ENCODE data around the gene FADS2.

GRCh38 chr11:61840371-61840770 lies 12.3 kb downstream of the FADS2 start:
- TF ChIP-seq CTCF (IDR thresholded peaks at IDR 0.05) (no peak), BHLHE40 (IDR thresholded peaks at IDR 0.05; ENCODE audit: low read depth, low read length) (no peak), RCOR1 (IDR thresholded peaks at IDR 0.05; ENCODE audit: low read depth, low read length) (no peak), ZNF302 (CRISPR knock-in tag; IDR thresholded peaks at IDR 0.05) (no peak), POLR2A (IDR thresholded peaks at IDR 0.05; ENCODE audit: low read length) (no peak), ELK1 (IDR thresholded peaks at IDR 0.05; ENCODE audit: low read depth, low read length) (no peak), JUNB (IDR thresholded peaks at IDR 0.05) (no peak), BCL3 (IDR thresholded peaks at IDR 0.05) (no peak), NPAS2 (CRISPR knock-in tag; IDR thresholded peaks at IDR 0.05; ENCODE audit: borderline replicate concordance) (no peak), RNF2 (IDR thresholded peaks at IDR 0.05; ENCODE audit: borderline replicate concordance, low read depth) (no peak)

Data from A549 (cell line).